SK-N-SH treated with all-trans-retinoic acid at 6 μM for 48 hours (cell line): Measurements from ENCODE around the gene TMBIM1.

Experiments used
- ATAC-seq: fragments of 200-7000 bp; cut with Tn5 transposase; 3 replicates; pipeline ENCODE4 v1.9.1; 2020; ENCODE audit warnings: mild to moderate bottlenecking, moderate library complexity
- ARNTL ChIP-seq: fragments of 450-650 bp; formaldehyde crosslinking; IDR thresholded peaks from 2 replicates; pipeline ENCODE4 v1.5.0; 2020; ENCODE audit warnings: low read depth, mild to moderate bottlenecking, moderate library complexity, borderline replicate concordance
- CREB5 ChIP-seq: fragments of 250-450 bp; sonication (Bioruptor Pico); IDR thresholded peaks from 2 replicates; pipeline ENCODE4 v1.5.1; 2020; ENCODE audit warnings: low read depth, mild to moderate bottlenecking, moderate library complexity
- CSDC2 ChIP-seq: fragments of 250-450 bp; sonication (Bioruptor Pico); IDR thresholded peaks from 2 replicates; pipeline ENCODE4 v1.5.0; 2020; ENCODE audit warnings: mild to moderate bottlenecking, moderate library complexity
- CSRNP3 ChIP-seq: fragments of 250-450 bp; sonication (Bioruptor Pico); IDR thresholded peaks from 2 replicates; pipeline ENCODE4 v1.5.1; 2021; ENCODE audit warnings: mild to moderate bottlenecking, moderate library complexity
- ESRRG ChIP-seq: fragments of 250-450 bp; sonication (Bioruptor Pico); IDR thresholded peaks from 2 replicates; pipeline ENCODE4 v1.6.1; 2021; ENCODE audit warnings: mild to moderate bottlenecking
- GLIS3 ChIP-seq: fragments of 250-450 bp; sonication (Bioruptor Pico); IDR thresholded peaks from 2 replicates; pipeline ENCODE4 v1.5.0; 2020; ENCODE audit warnings: mild to moderate bottlenecking, moderate library complexity
- ISL1 ChIP-seq: fragments of 250-450 bp; sonication (Bioruptor Pico); IDR thresholded peaks from 2 replicates; pipeline ENCODE4 v2.1.2; 2022; ENCODE audit warnings: mild to moderate bottlenecking, moderate library complexity
- OSR1 ChIP-seq: fragments of 250-450 bp; sonication (Bioruptor Pico); IDR thresholded peaks from 2 replicates; pipeline ENCODE4 v1.8.0; 2022; ENCODE audit warnings: moderate library complexity, mild to moderate bottlenecking, inconsistent platforms
- PATZ1 ChIP-seq: fragments of 250-450 bp; sonication (Bioruptor Pico); IDR thresholded peaks from 2 replicates; pipeline ENCODE4 v1.8.0; 2020; ENCODE audit warnings: mild to moderate bottlenecking, moderate library complexity, borderline replicate concordance
- POU6F1 ChIP-seq: fragments of 250-450 bp; sonication (Bioruptor Pico); IDR thresholded peaks from 2 replicates; pipeline ENCODE4 v1.8.0; 2021; ENCODE audit warnings: low read depth, mild to moderate bottlenecking, moderate library complexity, borderline replicate concordance
- PPARA ChIP-seq: fragments of 250-450 bp; sonication (Bioruptor Pico); IDR thresholded peaks from 2 replicates; pipeline ENCODE4 v1.5.0; 2020; ENCODE audit warnings: mild to moderate bottlenecking, borderline replicate concordance
- RARB ChIP-seq: fragments of 250-450 bp; sonication (Bioruptor Pico); IDR thresholded peaks from 2 replicates; pipeline ENCODE4 v1.8.0; 2021; ENCODE audit warnings: mild to moderate bottlenecking, moderate library complexity
- SNAI2 ChIP-seq: fragments of 250-450 bp; sonication (Bioruptor Pico); IDR thresholded peaks from 2 replicates; pipeline ENCODE4 v1.5.0; 2020; ENCODE audit warnings: mild to moderate bottlenecking, moderate library complexity
- TCF4 ChIP-seq: fragments of 250-450 bp; sonication (Bioruptor Pico); IDR thresholded peaks from 2 replicates; pipeline ENCODE4 v1.8.0; 2021; ENCODE audit warnings: mild to moderate bottlenecking, moderate library complexity, borderline replicate concordance
- TOX ChIP-seq: fragments of 250-450 bp; sonication (Bioruptor Pico); IDR thresholded peaks from 2 replicates; pipeline ENCODE4 v1.8.0; 2021; ENCODE audit warnings: mild to moderate bottlenecking, moderate library complexity, borderline replicate concordance
- TSHZ2 ChIP-seq: fragments of 250-450 bp; sonication (Bioruptor Pico); IDR thresholded peaks from 2 replicates; pipeline ENCODE4 v1.5.0; 2020; ENCODE audit warnings: mild to moderate bottlenecking, moderate library complexity
- ZFP3 ChIP-seq: fragments of 250-450 bp; sonication (Bioruptor Pico); IDR thresholded peaks from 2 replicates; pipeline ENCODE4 v1.5.0; 2020; ENCODE audit warnings: mild to moderate bottlenecking, moderate library complexity
- ZFP30 ChIP-seq: fragments of 450-650 bp; formaldehyde crosslinking; IDR thresholded peaks from 2 replicates; pipeline ENCODE4 v1.5.0; 2022; ENCODE audit warnings: mild to moderate bottlenecking, moderate library complexity
- ZNF565 ChIP-seq: fragments of 450-650 bp; formaldehyde crosslinking; conservative IDR thresholded peaks from 2 replicates; pipeline ENCODE4 v1.5.0; 2020; ENCODE audit warnings: low read depth, mild to moderate bottlenecking, moderate library complexity
- ZNF70 ChIP-seq: fragments of 450-650 bp; formaldehyde crosslinking; IDR thresholded peaks from 2 replicates; pipeline ENCODE4 v1.5.0; 2020; ENCODE audit warnings: mild to moderate bottlenecking, moderate library complexity
- ZNF8 ChIP-seq: fragments of 450-650 bp; formaldehyde crosslinking; IDR thresholded peaks from 2 replicates; pipeline ENCODE4 v1.5.0; 2020; ENCODE audit warnings: mild to moderate bottlenecking, moderate library complexity

TMBIM1 gene

GRCh38 chr2:218281449-218281848, 10.9 kb downstream of the TMBIM1 start:
- ATAC-seq, result no peak
- TF ChIP-seq ZFP3 (CRISPR knock-in tag), result no peak
- TF ChIP-seq ZNF70 (CRISPR knock-in tag), result no peak
- no peak for TF ChIP-seq TSHZ2 (CRISPR knock-in tag)
- TF ChIP-seq PATZ1 (CRISPR knock-in tag), result no peak
- TF ChIP-seq TCF4, result no peak
- no peak for TF ChIP-seq TOX
- no peak for TF ChIP-seq ZNF565 (CRISPR knock-in tag)
- no peak for TF ChIP-seq ESRRG (CRISPR knock-in tag)
- TF ChIP-seq ARNTL (CRISPR knock-in tag), result no peak
- TF ChIP-seq CREB5 (CRISPR knock-in tag), result no peak
- TF ChIP-seq POU6F1 (CRISPR knock-in tag), result no peak
- no peak for TF ChIP-seq ZNF8
- no peak for TF ChIP-seq GLIS3 (CRISPR knock-in tag)
- TF ChIP-seq PPARA (CRISPR knock-in tag), result no peak
- TF ChIP-seq CSDC2, result no peak
- TF ChIP-seq CSRNP3 (CRISPR knock-in tag), result no peak
- no peak for TF ChIP-seq SNAI2 (CRISPR knock-in tag)
- no peak for TF ChIP-seq ZFP30 (CRISPR knock-in tag)
- no peak for TF ChIP-seq RARB (CRISPR knock-in tag)
- no peak for TF ChIP-seq ISL1 (CRISPR knock-in tag)

- ATAC-seq, result no peak
- TF ChIP-seq PATZ1 (CRISPR knock-in tag) (no peak), TSHZ2 (CRISPR knock-in tag) (no peak), PPARA (CRISPR knock-in tag) (no peak), ZNF70 (CRISPR knock-in tag) (no peak), ARNTL (CRISPR knock-in tag) (no peak), OSR1 (CRISPR knock-in tag) (no peak), ESRRG (CRISPR knock-in tag) (no peak), POU6F1 (CRISPR knock-in tag) (no peak), TCF4 (no peak), CSRNP3 (CRISPR knock-in tag) (no peak), CSDC2 (no peak)
- TF ChIP-seq, all 23 proteins: peak for 0
Observed at GRCh38 chr2:218280260-218280870, 11.9 kb downstream of the TMBIM1 start.
